HepG2 (cell line): ENCODE results near the gene BIRC2. TPM values are rescaled to one million over a fixed set of nuclear protein-coding genes. Genes with fewer than 3 reads are reported as not detected.
A peak's percentile ranks its signal among the peaks of the same experiment; 100 is the strongest.

Experiments
- CEBPZ ChIP-seq: IDR thresholded peaks from 2 replicates; pipeline ENCODE4 v1.6.1; 2012; ENCODE audit warnings: low read length, improper control_type of control experiment
- HDAC2 ChIP-seq: sonication (generic); formaldehyde crosslinking; IDR thresholded peaks from 2 replicates; pipeline ENCODE4 v1.4.0; 2020; ENCODE audit warnings: missing genetic modification reagents
- HES4 ChIP-seq: sonication (generic); formaldehyde crosslinking; IDR thresholded peaks from 2 replicates; pipeline ENCODE4 v1.9.0; 2021; ENCODE audit warnings: mild to moderate bottlenecking, missing genetic modification reagents, borderline replicate concordance
- HOXA3 ChIP-seq: sonication (generic); formaldehyde crosslinking; IDR thresholded peaks from 2 replicates; pipeline ENCODE4 v1.5.0; 2020; ENCODE audit warnings: missing genetic modification reagents
- JUN ChIP-seq: sonication (generic); formaldehyde crosslinking; IDR thresholded peaks from 2 replicates; pipeline ENCODE4 v1.4.0; 2020; ENCODE audit warnings: mild to moderate bottlenecking, missing genetic modification reagents
- KDM1A ChIP-seq: IDR thresholded peaks from 2 replicates; pipeline ENCODE4 v1.6.1; 2016; ENCODE audit warnings: missing compliant biosample characterization
- KDM6A ChIP-seq: IDR thresholded peaks from 2 replicates; pipeline ENCODE4 v1.6.1; 2016; ENCODE audit warnings: low read depth
- MEIS2 ChIP-seq: sonication (generic); formaldehyde crosslinking; IDR thresholded peaks from 2 replicates; pipeline ENCODE4 v1.9.0; 2021; ENCODE audit warnings: mild to moderate bottlenecking, missing genetic modification reagents
- MTA3 ChIP-seq: sonication (generic); formaldehyde crosslinking; IDR thresholded peaks from 2 replicates; pipeline ENCODE4 v1.4.0; 2020; ENCODE audit warnings: missing genetic modification reagents
- RFX1 ChIP-seq: fragments of 450-650 bp; IDR thresholded peaks from 2 replicates; pipeline ENCODE4 v1.6.1; 2017
- TCF12 ChIP-seq, 2 experiments: fragments of 450-650 bp in 1 of 2; sonication (generic) in 1 of 2; formaldehyde crosslinking in 1 of 2; IDR thresholded peaks; 2 replicates each; pipeline versions ENCODE4 v1.6.1 to v1.8.0; 2017 to 2022; ENCODE audit warnings: antibody characterized with exemption in 1 of 2, mild to moderate bottlenecking in 1 of 2, missing genetic modification reagents in 1 of 2, moderate library complexity in 1 of 2
- TCF7 ChIP-seq: sonication (generic); IDR thresholded peaks from 2 replicates; pipeline ENCODE4 v1.6.1; 2016; ENCODE audit warnings: antibody characterized with exemption, low read depth
- TEF ChIP-seq: sonication (generic); formaldehyde crosslinking; IDR thresholded peaks from 2 replicates; pipeline ENCODE4 v1.5.0; 2020; ENCODE audit warnings: missing genetic modification reagents
- ZBTB10 ChIP-seq: sonication (generic); formaldehyde crosslinking; IDR thresholded peaks from 2 replicates; pipeline ENCODE4 v1.4.0; 2020; ENCODE audit warnings: missing genetic modification reagents, borderline replicate concordance
- ZFP37 ChIP-seq: sonication (generic); formaldehyde crosslinking; IDR thresholded peaks from 2 replicates; pipeline ENCODE4 v1.4.0; 2020; ENCODE audit warnings: missing genetic modification reagents, borderline replicate concordance
- ZFY ChIP-seq: sonication (generic); formaldehyde crosslinking; IDR thresholded peaks from 2 replicates; pipeline ENCODE4 v1.4.0; 2020; ENCODE audit warnings: missing genetic modification reagents
- ZNF225 ChIP-seq: sonication (generic); formaldehyde crosslinking; IDR thresholded peaks from 2 replicates; pipeline ENCODE4 v1.4.0; 2020; ENCODE audit warnings: mild to moderate bottlenecking, missing genetic modification reagents
- ZNF253 ChIP-seq: sonication (generic); formaldehyde crosslinking; IDR thresholded peaks from 2 replicates; pipeline ENCODE4 v1.8.0; 2022; ENCODE audit warnings: mild to moderate bottlenecking, missing genetic modification reagents, borderline replicate concordance
- ZNF543 ChIP-seq: sonication (generic); formaldehyde crosslinking; IDR thresholded peaks from 2 replicates; pipeline ENCODE4 v1.4.0; 2020; ENCODE audit warnings: mild to moderate bottlenecking, missing genetic modification reagents
- ZNF550 ChIP-seq: sonication (generic); formaldehyde crosslinking; IDR thresholded peaks from 2 replicates; pipeline ENCODE4 v1.4.0; 2020; ENCODE audit warnings: mild to moderate bottlenecking, missing genetic modification reagents, borderline replicate concordance
- ZNF570 ChIP-seq: sonication (generic); formaldehyde crosslinking; IDR thresholded peaks from 2 replicates; pipeline ENCODE4 v1.4.0; 2020; ENCODE audit warnings: mild to moderate bottlenecking, missing genetic modification reagents, borderline replicate concordance
- ZNF572 ChIP-seq: sonication (generic); formaldehyde crosslinking; IDR thresholded peaks from 2 replicates; pipeline ENCODE4 v1.5.1; 2020; ENCODE audit warnings: mild to moderate bottlenecking, missing genetic modification reagents
- ZNF660 ChIP-seq: sonication (generic); formaldehyde crosslinking; IDR thresholded peaks from 2 replicates; pipeline ENCODE4 v1.5.1; 2020; ENCODE audit warnings: mild to moderate bottlenecking, low read depth, missing genetic modification reagents, borderline replicate concordance
- ZNF678 ChIP-seq: sonication (generic); formaldehyde crosslinking; IDR thresholded peaks from 2 replicates; pipeline ENCODE4 v1.4.0; 2020; ENCODE audit warnings: mild to moderate bottlenecking, missing genetic modification reagents
- ZNF879 ChIP-seq: sonication (generic); formaldehyde crosslinking; IDR thresholded peaks from 2 replicates; pipeline ENCODE4 v1.8.1; 2023; ENCODE audit warnings: missing genetic modification reagents
- polyA plus RNA-seq, 8 experiments: library from polyadenylated mRNA; depleted of rRNA in 3 of 8; stranded (reverse) in 7 of 8; unstranded in 1 of 8; fragments of >200 nt; fragmentation: Illumina TruSeq in 4 of 8; extraction: Trizol in 4 of 8; gene quantifications; 2 replicates each; pipeline versions ENCODE4 v1.2.1 to v1.2.3, GENCODE V29; 2011 to 2016; ENCODE audit warnings: low read depth in 4 of 8, missing spikeins in 1 of 8, mixed read lengths in 1 of 8; ENCODE audit not compliant: insufficient read depth in 1 of 8
- total RNA-seq, 5 experiments: library from RNA; depleted of rRNA; stranded (reverse); fragments of >200 nt; fragmentation: Illumina TruSeq; extraction: Trizol; gene quantifications; 2 replicates each; pipeline ENCODE4 v1.2.3, GENCODE V29; 2016; ENCODE audit warnings: low read depth in 1 of 5

The BIRC2 gene
- total and polyA plus RNA-seq, 2 of the 13 experiments (the other 11 are each of a cell fraction or from before 2014, with no cell fraction given): 61.7 to 62.2 TPM

GRCh38 chr11:102317099-102317767, 29.8 kb upstream of the BIRC2 start, which contains the start of gene BIRC3 (continued):
- TF ChIP-seq ZFY (CRISPR knock-in tag) (no peak), ZNF879 (CRISPR knock-in tag) (no peak), RFX1 (no peak), ZNF660 (CRISPR knock-in tag) (no peak), ZNF550 (CRISPR knock-in tag) (no peak), ZNF253 (CRISPR knock-in tag) (0 out of 2 replicates have a peak, but pooled peaks have one; percentile 80), HDAC2 (CRISPR knock-in tag) (no peak), ZNF678 (CRISPR knock-in tag) (no peak), MEIS2 (CRISPR knock-in tag) (no peak), ZNF225 (no peak), ZNF570 (no peak), HES4 (CRISPR knock-in tag) (0 out of 2 replicates have a peak, but pooled peaks have one; percentile 50), TCF7 (no peak), MTA3 (no peak), ZNF572 (CRISPR knock-in tag) (0 out of 2 replicates have a peak, but pooled peaks have one; percentile 25), CEBPZ (no peak), ZNF543 (CRISPR knock-in tag) (no peak), ZBTB10 (CRISPR knock-in tag) (no peak), HOXA3 (CRISPR knock-in tag) (peak; percentile 28; the same call in 1 of the 2 replicates), TEF (CRISPR knock-in tag) (no peak), KDM1A (no peak), KDM6A (CRISPR knock-in tag) (no peak), ZFP37 (no peak), TCF12 (IDR thresholded peaks at IDR 0.05) (no peak), TCF12 (CRISPR knock-in tag; IDR thresholded peaks at IDR 0.05) (no peak), JUN (no peak; the same call in 1 of the 2 replicates)
